ENCODE data around the gene ANAPC1. TPM values are rescaled to one million over a fixed set of nuclear protein-coding genes. Genes with fewer than 3 reads are reported as not detected.

Gene ANAPC1
- polyA plus RNA-seq, 1 of the 3 experiments (the other 2 are of a cell fraction) = 16.0 TPM

GRCh38 chr2:111909079-111909478 lies 25.1 kb upstream of the ANAPC1 start:
- DNase-seq = no peak
- ChIA-PET POLR2A (no interaction called here), CTCF (interaction anchor here (1.0 to 1.7 kb wide), 3 partner anchors 9 to 21 kb away, joined by 3 to 6 read pairs (median 6); no protein-coding TSS in a partner anchor)
- Histone ChIP-seq H3K4me3 (ENCODE audit: low read depth in 2 of 2, low read length in 1 of 2) (no peak overlapping the region), H3F3A (replicated peaks; ENCODE audit: insufficient read depth) (no peaks in the 10 kb centered on the region), H3K9me3 (no peaks in the 10 kb centered on the region), H3K4me1 (ENCODE audit: control insufficient read depth in 1 of 2, insufficient read depth in 2 of 2, low read depth in 1 of 2, low read length in 1 of 2) (peaks cover 10 to 19% of the 10 kb centered on the region in 2 experiments; a peak in 2 of 4 replicates), H3K27ac (ENCODE audit: low read depth in 2 of 2, low read length in 1 of 2) (no peak overlapping the region; a peak in 1 of 4 replicates), H4K20me1 (ENCODE audit: insufficient read depth) (no peaks in the 10 kb centered on the region), H3K36me3 (replicated peaks in 1 of 2; ENCODE audit: control insufficient read depth in 1 of 2, insufficient read depth in 2 of 2, low read length in 1 of 2) (no peaks in the 10 kb centered on the region), H3K27me3 (ENCODE audit: insufficient read depth) (no peaks in the 10 kb centered on the region), H3K9ac (no peak overlapping the region), H3K4me2 (no peak overlapping the region), H3K9me2 (no peaks in the 10 kb centered on the region), H3K79me2 (ENCODE audit: insufficient read depth) (no peaks in the 10 kb centered on the region), H2AFZ (ENCODE audit: low read depth) (no peak overlapping the region)
- WGBS (ENCODE audit: low lambda C conversion rate) = 73% methylated on average over 3 of the region's 3 CpGs
- no peak for TF ChIP-seq MXI1 (IDR thresholded peaks at IDR 0.05; ENCODE audit: low read depth, low read length)
- no peak for TF ChIP-seq FOXM1 (IDR thresholded peaks at IDR 0.05; ENCODE audit: low read depth)
- no peak for TF ChIP-seq CHD2 (IDR thresholded peaks at IDR 0.05; ENCODE audit: low read length, partially characterized antibody)
- TF ChIP-seq TAF1 (IDR thresholded peaks at IDR 0.05; ENCODE audit: borderline replicate concordance, low read depth, low read length) = no peak
- TF ChIP-seq MEF2A (IDR thresholded peaks at IDR 0.05; ENCODE audit: borderline replicate concordance, low read depth) = no peak
- no peak for TF ChIP-seq ELF1 (IDR thresholded peaks at IDR 0.05)
- TF ChIP-seq MAX (IDR thresholded peaks at IDR 0.05; ENCODE audit: low read depth) = no peak

- H3F3A ChIP-seq (replicated peaks; ENCODE audit: insufficient read depth) = no peaks in the 10 kb centered on the region
- 68% methylated on average over 1 of the region's 1 CpG for WGBS (ENCODE audit: low lambda C conversion rate)
- peak overlapping the region in 1 of 2 experiments; percentile 3; a peak in 1 of 4 replicates for H3K27ac ChIP-seq (ENCODE audit: low read depth in 2 of 2, low read length in 1 of 2)
- no peaks in the 10 kb centered on the region for H3K79me2 ChIP-seq (ENCODE audit: insufficient read depth)
- no peaks in the 10 kb centered on the region for H3K9me2 ChIP-seq
- H3K9me3 ChIP-seq = no peaks in the 10 kb centered on the region
- no peak overlapping the region for H3K4me2 ChIP-seq
- TF ChIP-seq RAD21 (IDR thresholded peaks at IDR 0.05; ENCODE audit: low read length) (no peak), NRF1 (IDR thresholded peaks at IDR 0.05; ENCODE audit: low read depth, low read length) (no peak), GATA2 (CRISPR knock-in tag; IDR thresholded peaks at IDR 0.05) (no peak), CTCF (IDR thresholded peaks at IDR 0.05) (no peak), RCOR1 (IDR thresholded peaks at IDR 0.05; ENCODE audit: low read length) (no peak), FOXJ3 (CRISPR knock-in tag; IDR thresholded peaks at IDR 0.05) (no peak), RFX5 (IDR thresholded peaks at IDR 0.05; ENCODE audit: low read length) (no peak), FOSL2 (IDR thresholded peaks at IDR 0.05; ENCODE audit: borderline replicate concordance, low read depth) (no peak), MEF2A (IDR thresholded peaks at IDR 0.05; ENCODE audit: borderline replicate concordance, low read depth) (no peak), CHD2 (IDR thresholded peaks at IDR 0.05; ENCODE audit: low read length, partially characterized antibody) (no peak), PBX3 (IDR thresholded peaks at IDR 0.05) (no peak), SIN3A (IDR thresholded peaks at IDR 0.05; ENCODE audit: borderline replicate concordance, low read depth, low read length) (no peak)
- H2AFZ ChIP-seq (ENCODE audit: low read depth) = no peak overlapping the region
- H3K4me1 ChIP-seq (ENCODE audit: control insufficient read depth in 1 of 2, insufficient read depth in 2 of 2, low read depth in 1 of 2, low read length in 1 of 2) = peaks cover 10 to 19% of the 10 kb centered on the region in 2 experiments; a peak in 2 of 4 replicates
- ChIA-PET CTCF (interaction anchor here (0.9 to 1.3 kb wide), 2 partner anchors 11 to 140 kb away, joined by 3 to 5 read pairs; no protein-coding TSS in a partner anchor), POLR2A (no interaction called here)
- H3K36me3 ChIP-seq (replicated peaks in 1 of 2; ENCODE audit: control insufficient read depth in 1 of 2, insufficient read depth in 2 of 2, low read length in 1 of 2) = no peaks in the 10 kb centered on the region
- H3K9ac ChIP-seq = no peak overlapping the region
- no peak for DNase-seq
- H3K4me3 ChIP-seq (ENCODE audit: low read depth in 2 of 2, low read length in 1 of 2) = no peak overlapping the region
- H3K27me3 ChIP-seq (ENCODE audit: insufficient read depth) = no peaks in the 10 kb centered on the region
- H4K20me1 ChIP-seq (ENCODE audit: insufficient read depth) = no peaks in the 10 kb centered on the region
These were observed 24.6 kb upstream of the ANAPC1 start for GRCh38 chr2:111908578-111908977.

Data from SK-N-SH (cell line).